LNCaP clone FGC (cell line): ENCODE data around the gene SMDT1.
A peak's percentile ranks its signal among the peaks of the same experiment; 100 is the strongest.
"Not testable (repeated sequence)": the region's sequence is repeated elsewhere in the genome, so short reads cannot be mapped to it uniquely, and the experiment has no call there.

Experiments
- DNase-seq: peaks from one replicate; pipeline ENCODE4 v3.0.0-alpha.2; 2011; ENCODE audit warnings: low read depth
- H3K4me3 ChIP-seq: 2 replicates; pipeline ENCODE4 v1.5.1; 2011; ENCODE audit warnings: mild to moderate bottlenecking, low read depth, low read length, control low read depth
- CTCF ChIP-seq: IDR thresholded peaks from 2 replicates; pipeline ENCODE4 v1.5.1; 2012; ENCODE audit warnings: mild to moderate bottlenecking; ENCODE audit not compliant: control insufficient read depth, insufficient read depth; ENCODE audit errors: extremely low read depth

The SMDT1 gene

DNA sequence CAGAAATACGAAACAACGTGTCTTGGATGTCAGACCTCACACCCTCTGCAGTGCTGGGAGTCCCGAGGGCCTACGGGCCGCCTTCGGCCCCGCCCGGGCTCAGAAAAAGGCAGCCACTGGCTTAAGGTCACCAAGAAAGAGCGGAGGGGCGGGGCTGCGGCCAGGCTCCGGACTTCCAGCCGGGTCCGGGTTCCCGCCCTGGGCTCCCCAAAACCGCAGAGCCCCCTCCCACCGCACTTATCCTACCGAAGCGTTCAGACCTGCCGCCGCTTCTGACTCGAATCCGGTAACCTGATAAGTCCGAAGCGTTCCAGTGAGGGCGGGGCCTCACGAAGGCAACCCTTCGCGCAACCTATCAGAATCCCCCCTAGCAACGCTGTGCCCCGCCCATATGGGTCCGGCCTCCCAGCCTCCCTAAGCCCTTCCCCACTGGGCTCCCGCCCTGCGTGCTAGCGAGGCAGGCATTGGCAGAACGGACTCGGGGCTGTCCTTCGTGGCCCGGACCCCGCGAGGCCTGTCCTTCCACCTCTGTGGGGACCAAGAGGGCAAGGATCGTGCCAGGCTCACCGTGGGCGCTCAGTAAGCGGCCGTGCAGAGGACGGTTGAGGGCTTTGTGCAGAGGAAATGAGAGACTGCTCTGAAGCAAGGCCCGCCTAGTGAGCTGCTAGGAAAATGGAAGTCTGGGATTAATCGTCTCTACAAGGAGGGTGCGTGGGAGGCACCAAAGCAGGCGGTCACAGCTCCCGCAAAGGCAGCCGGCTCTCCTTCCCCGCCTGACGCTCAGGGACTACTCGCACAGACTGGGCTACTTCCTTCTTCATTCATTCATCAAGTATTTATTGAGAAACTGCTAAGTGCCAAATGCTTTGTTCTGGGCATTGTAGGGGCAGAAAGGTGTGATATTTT, 8.7 kb upstream of the SMDT1 start, which contains the start of gene NAGA:
TSS of gene NAGA (minus strand) at position 296 of the 906 bp plus-strand sequence. CDS start 515 bp downstream, outside the sequence.
- peak; percentile 86 for DNase-seq
- H3K4me3 ChIP-seq: peak within 1 kb of the TSS; percentile 61
- TF ChIP-seq CTCF: no peak

GRCh38 chr22:42071508-42071907, 8.0 kb upstream of the SMDT1 start:
- not testable (repeated sequence) for DNase-seq
- H3K4me3 ChIP-seq: peak overlapping the region; percentile 61

DNA sequence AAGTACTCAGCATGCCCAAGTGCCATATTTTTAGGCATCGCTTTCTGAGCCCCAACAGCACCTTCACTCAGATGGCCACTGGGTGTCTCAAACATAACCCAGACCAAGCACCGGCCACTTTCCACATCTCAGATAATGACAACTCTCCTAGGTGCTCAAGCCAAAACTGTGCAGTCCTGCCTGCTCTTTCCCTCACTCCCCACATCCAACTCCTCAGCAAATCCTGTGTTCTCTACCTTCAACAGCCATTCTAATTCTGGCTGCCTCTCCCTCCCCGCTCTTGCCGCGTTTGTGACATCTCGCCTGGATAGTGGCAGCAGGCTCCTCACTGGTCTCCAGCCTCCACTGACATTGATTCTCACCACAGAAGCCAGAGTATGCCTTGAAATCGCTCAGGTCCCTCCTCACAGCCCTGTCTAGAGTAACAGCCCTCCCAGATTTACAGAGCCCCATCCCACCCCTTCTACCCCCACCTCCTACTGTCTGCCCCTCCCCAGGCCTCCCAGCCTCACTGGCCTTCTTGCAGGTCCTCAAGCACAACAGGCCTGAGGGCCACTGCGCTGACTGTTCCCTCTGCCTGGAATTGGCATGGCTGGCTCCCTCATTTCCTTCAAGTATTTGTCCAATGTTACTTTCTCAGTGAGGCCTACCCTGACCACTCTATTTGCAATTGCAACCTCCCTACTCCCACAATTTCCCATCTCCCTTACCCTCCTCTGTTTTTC, 6.7 kb upstream of the SMDT1 start:
- H3K4me3 ChIP-seq: no peak overlapping the region
- no peak for TF ChIP-seq CTCF
- no peak for DNase-seq

DNA sequence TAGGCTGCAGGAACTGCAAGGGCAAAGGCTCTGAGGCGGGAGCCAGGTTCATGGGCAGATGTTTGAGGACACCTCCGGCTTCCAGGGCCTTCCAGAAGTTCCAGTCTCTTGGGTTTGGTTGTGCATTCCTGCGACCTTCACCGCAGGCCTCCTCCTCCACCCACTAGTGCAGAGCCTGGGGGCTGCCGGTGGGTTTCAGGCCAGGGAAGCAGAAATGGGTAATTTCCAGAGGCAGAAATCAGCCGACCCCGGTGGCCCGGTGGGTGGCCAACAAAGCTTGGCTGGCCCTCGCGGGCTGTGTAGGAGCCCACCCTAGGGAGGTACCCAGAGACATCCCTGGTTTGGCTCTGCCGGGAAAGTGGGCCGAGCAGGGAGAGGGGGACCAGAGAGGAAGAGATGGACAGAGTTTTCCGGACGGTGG, 5.9 kb upstream of the SMDT1 start:
- no peak overlapping the region for H3K4me3 ChIP-seq
- no peak for TF ChIP-seq CTCF
- DNase-seq: no peak

DNA sequence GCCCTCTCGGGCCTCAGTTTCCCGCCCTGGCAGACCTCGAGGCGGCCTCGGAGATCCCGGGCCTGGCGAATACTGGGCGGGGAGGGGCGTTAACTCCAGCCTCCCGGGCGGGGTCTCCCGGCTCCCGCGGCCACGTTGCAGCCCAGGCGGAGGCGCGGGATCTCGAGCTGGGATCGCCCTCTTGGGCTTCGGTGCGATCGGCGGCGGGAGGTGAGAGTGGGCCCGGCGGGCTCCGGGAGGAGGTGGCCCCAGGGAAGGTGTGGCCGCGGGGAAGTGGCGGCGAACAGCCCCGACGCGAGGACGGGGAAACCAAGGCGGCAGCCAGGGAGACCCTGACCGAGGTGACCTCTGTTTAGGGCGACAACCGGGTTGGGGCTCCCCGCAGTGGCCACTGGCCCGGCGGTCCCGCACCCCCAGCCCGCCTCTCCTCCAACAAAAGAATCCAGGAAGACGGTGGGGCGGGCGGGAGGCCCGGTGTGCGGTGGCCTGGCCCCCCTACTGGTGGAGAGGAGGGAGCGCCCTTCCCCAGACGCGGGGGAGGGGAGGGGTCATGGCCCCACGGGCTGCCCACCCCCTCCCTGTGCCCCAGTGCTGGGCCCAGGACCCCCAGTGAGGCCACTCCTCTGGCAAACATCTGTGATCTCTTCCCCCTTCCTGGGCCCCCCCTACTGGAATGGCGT, 5.2 kb upstream of the SMDT1 start, which contains the start of gene PHETA2:
TSS of gene PHETA2 (plus strand) at position 117 of the 680 bp plus-strand sequence. CDS start 3,046 bp downstream, outside the sequence.
- no peak for TF ChIP-seq CTCF
- H3K4me3 ChIP-seq: no peak within 1 kb of the TSS
- DNase-seq: no peak

DNA sequence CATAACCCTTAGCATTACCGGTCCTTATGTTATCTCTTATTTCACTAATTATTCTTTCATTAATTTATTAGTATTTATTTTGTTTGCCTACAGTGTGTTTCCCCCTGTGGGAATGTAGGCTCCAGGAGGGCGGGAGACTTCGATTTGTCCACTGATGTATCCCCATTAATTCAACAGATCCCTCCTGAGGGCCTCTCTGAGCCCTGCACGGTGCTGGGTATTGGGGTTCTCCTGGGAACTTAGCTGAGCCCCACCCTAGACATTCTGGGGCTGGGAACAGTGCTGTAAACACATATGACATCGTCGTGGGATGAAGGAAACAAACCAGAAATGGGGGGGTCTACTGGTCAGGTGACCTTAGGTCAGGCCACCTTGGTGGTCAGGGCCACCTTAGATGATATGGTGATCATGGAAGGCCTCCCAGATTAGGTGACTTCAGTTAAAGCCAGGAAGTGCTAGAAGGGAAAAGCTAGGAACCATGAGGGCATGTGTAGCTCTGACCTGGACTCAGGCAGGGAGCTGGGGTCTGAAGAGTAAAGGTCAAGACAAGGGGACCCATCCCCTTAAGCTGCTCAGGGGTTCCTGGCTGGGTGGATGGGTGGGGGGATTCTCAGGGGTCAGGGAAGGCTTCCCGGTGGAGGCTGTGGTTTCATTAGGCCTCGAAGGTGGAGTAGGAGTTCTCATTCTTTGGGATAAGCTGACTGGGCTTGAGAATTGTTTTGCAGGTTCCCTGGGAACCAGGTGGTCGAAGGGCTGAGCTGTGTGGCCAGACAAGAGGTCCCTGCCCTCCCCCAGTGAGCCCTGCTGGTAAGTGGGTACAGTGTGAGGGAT, 4.4 kb upstream of the SMDT1 start:
- H3K4me3 ChIP-seq: no peak overlapping the region
- no peak for TF ChIP-seq CTCF
- no peak for DNase-seq
